ENCODE measurements around the gene ZBED2. TPM values are rescaled to one million over a fixed set of nuclear protein-coding genes. Genes with fewer than 3 reads are reported as not detected.
"Not testable (repeated sequence)": the region's sequence is repeated elsewhere in the genome, so short reads cannot be mapped to it uniquely, and the experiment has no call there.

The ZBED2 gene
- 95.1 and 96.0 TPM in 2 replicates for total RNA-seq

GRCh38 chr3:111595232-111595631 lies at the start of gene ZBED2:
Gene ZBED2, minus strand, starts transcription at chr3:111595346. Its CDS starts 1,145 bp downstream, at chr3:111594201.
- intact Hi-C loops (cut with micrococcal nuclease) = loop anchor here (1.0 kb wide), 2 partner anchors 9 to 15 kb away; no protein-coding TSS in a partner anchor

- intact Hi-C loops (cut with micrococcal nuclease) = no loop called here
These were observed 44.2 kb upstream of the ZBED2 start for GRCh38 chr3:111639316-111639715.

- intact Hi-C loops (cut with micrococcal nuclease) = no loop called here
These were observed 41.3 kb upstream of the ZBED2 start for GRCh38 chr3:111636366-111636885.

- intact Hi-C loops (cut with micrococcal nuclease) = no loop called here
These were observed 40.3 kb upstream of the ZBED2 start for GRCh38 chr3:111635403-111635802.

- intact Hi-C loops (cut with micrococcal nuclease) = not testable (repeated sequence)
These were observed 35.5 kb upstream of the ZBED2 start for GRCh38 chr3:111630638-111631037.

- intact Hi-C loops (cut with micrococcal nuclease) = not testable (repeated sequence)
These were observed 33.9 kb upstream of the ZBED2 start for GRCh38 chr3:111629018-111629417.

- intact Hi-C loops (cut with micrococcal nuclease) = no loop called here
These were observed 31.9 kb upstream of the ZBED2 start for GRCh38 chr3:111627092-111627491.

- intact Hi-C loops (cut with micrococcal nuclease) = no loop called here
These were observed 26.4 kb upstream of the ZBED2 start for GRCh38 chr3:111621535-111621934.

GRCh38 chr3:111619833-111620232 lies 24.7 kb upstream of the ZBED2 start:
- intact Hi-C loops (cut with micrococcal nuclease) = loop anchor here (5.0 to 10.0 kb wide), 5 partner anchors 308 to 1915 kb away; partner anchors contain the start of genes ATG3, BTLA, SIDT1 and SLC35A5

GRCh38 chr3:111618945-111619344 lies 23.8 kb upstream of the ZBED2 start:
- intact Hi-C loops (cut with micrococcal nuclease) = loop anchor here (5.0 to 10.0 kb wide), 5 partner anchors 307 to 1916 kb away; partner anchors contain the start of genes ATG3, BTLA, SIDT1 and SLC35A5

GRCh38 chr3:111617912-111618601 lies 22.9 kb upstream of the ZBED2 start:
- intact Hi-C loops (cut with micrococcal nuclease) = loop anchor here (2.0 to 10.0 kb wide), 7 partner anchors 306 to 1917 kb away; partner anchors contain the start of genes ATG3, BTLA, NECTIN3 and SIDT1

- intact Hi-C loops (cut with micrococcal nuclease) = loop anchor here (2.0 to 10.0 kb wide), 7 partner anchors 305 to 1917 kb away; partner anchors contain the start of genes ATG3, BTLA, NECTIN3 and SIDT1
These were observed 22.3 kb upstream of the ZBED2 start for GRCh38 chr3:111617406-111617805.

- intact Hi-C loops (cut with micrococcal nuclease) = loop anchor here (1.0 to 10.0 kb wide), 12 partner anchors 20 to 1918 kb away; partner anchors contain the start of genes ATG3, BTLA, CD96 and NECTIN3
These were observed 21.4 kb upstream of the ZBED2 start for GRCh38 chr3:111616417-111617105.

GRCh38 chr3:111615880-111616279 lies 20.7 kb upstream of the ZBED2 start:
- intact Hi-C loops (cut with micrococcal nuclease) = loop anchor here (1.0 to 10.0 kb wide), 12 partner anchors 20 to 1919 kb away; partner anchors contain the start of genes ATG3, BTLA, CD96 and NECTIN3

GRCh38 chr3:111613294-111613693 lies 18.1 kb upstream of the ZBED2 start:
- intact Hi-C loops (cut with micrococcal nuclease) = loop anchor here (5.0 to 10.0 kb wide), 4 partner anchors 291 to 1922 kb away; partner anchors contain the start of genes BTLA and SIDT1

GRCh38 chr3:111610612-111611054 lies 15.5 kb upstream of the ZBED2 start:
- intact Hi-C loops (cut with micrococcal nuclease) = loop anchor here (1.0 to 10.0 kb wide), 9 partner anchors 15 to 1924 kb away; partner anchors contain the start of genes ABHD10, BTLA, CD96 and SIDT1

GRCh38 chr3:111610189-111610588 lies 15.0 kb upstream of the ZBED2 start:
- intact Hi-C loops (cut with micrococcal nuclease) = loop anchor here (1.0 to 10.0 kb wide), 9 partner anchors 15 to 1925 kb away; partner anchors contain the start of genes ABHD10, BTLA, CD96 and SIDT1

GRCh38 chr3:111609700-111610099 lies 14.6 kb upstream of the ZBED2 start:
- intact Hi-C loops (cut with micrococcal nuclease) = loop anchor here (1.0 to 10.0 kb wide), 10 partner anchors 14 to 1925 kb away; partner anchors contain the start of genes ABHD10, BTLA, CD96 and SIDT1

- intact Hi-C loops (cut with micrococcal nuclease) = loop anchor here (5.0 kb wide), 1 partner anchor 519 kb away; no protein-coding TSS in a partner anchor
These were observed 13.2 kb upstream of the ZBED2 start for GRCh38 chr3:111608383-111608782.

GRCh38 chr3:111607240-111607920 lies 12.2 kb upstream of the ZBED2 start:
- intact Hi-C loops (cut with micrococcal nuclease) = loop anchor here (5.0 kb wide), 1 partner anchor 520 kb away; no protein-coding TSS in a partner anchor
